M059J (cell line): ENCODE data around the gene MFSD2A. TPM values are rescaled to one million over a fixed set of nuclear protein-coding genes. Genes with fewer than 3 reads are reported as not detected.
A peak's percentile ranks its signal among the peaks of the same experiment; 100 is the strongest.
"Not testable (repeated sequence)": the region's sequence is repeated elsewhere in the genome, so short reads cannot be mapped to it uniquely, and the experiment has no call there.

Experiments used
- DNase-seq: peaks from one replicate; pipeline ENCODE4 v3.0.0-alpha.2; 2012; ENCODE audit warnings: low read depth
- total RNA-seq: library from RNA; depleted of rRNA; stranded (reverse); fragments of >200 nt; shearing (Covaris generic); gene quantifications from 2 replicates; pipeline ENCODE4 v1.2.3, GENCODE V29; 2014; rRNA removed

MFSD2A gene
- total RNA-seq: 1.2 and 2.3 TPM in 2 replicates

DNA sequence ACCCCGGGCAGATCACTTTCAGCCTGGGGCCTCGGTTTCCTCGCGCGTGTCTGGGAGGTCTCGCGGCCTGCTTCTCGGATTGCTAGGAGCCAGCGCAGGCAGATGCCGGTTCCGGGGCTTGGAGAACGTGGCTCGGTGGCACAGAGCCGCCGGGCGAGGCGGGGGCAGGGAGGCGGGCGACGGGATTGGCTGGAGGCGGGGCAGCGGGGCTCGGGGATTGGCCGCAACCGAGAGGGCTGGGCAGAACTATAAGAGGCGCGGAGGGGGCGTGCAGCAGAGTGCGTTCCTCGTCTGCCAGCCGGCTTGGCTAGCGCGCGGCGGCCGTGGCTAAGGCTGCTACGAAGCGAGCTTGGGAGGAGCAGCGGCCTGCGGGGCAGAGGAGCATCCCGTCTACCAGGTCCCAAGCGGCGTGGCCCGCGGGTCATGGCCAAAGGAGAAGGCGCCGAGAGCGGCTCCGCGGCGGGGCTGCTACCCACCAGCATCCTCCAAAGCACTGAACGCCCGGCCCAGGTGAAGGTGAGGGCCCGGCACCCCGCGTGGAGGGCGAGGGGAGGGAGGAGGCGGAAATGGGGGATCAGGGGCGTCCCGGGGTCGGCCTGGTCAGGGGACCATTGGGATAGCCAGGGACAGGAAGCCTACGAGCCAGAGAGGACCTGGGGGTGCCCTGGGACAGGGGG, at the start of gene MFSD2A:
TSS of gene MFSD2A (plus strand) at position 276 of the 677 bp plus-strand sequence. CDS start at position 424, 148 bp downstream.
- DNase-seq: peak; percentile 81

- no peak for DNase-seq
These were observed 49.8 kb upstream of the MFSD2A start for GRCh38 chr1:39905172-39905571.

GRCh38 chr1:39907528-39908453, 47.2 kb upstream of the MFSD2A start:
- no peak for DNase-seq

DNA sequence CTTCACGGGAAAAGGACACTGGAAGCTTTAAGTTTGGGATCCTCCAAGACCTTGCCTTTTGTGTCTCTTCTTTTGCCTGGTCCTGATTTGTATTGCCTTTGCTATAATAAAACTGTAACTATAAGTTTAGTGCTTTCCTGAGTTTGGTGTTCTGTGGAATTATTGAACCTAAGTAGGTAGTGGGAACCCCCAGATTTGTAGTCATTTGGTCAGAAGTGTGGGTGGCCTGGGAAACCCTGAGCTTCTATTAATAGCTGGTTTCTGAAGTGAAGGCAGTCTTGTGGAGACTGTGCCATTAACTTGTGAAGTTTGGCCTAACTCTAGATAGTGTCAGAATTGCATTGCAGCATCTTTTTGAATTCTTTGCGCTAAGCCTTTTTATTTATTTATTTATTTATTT, 46.4 kb upstream of the MFSD2A start:
- no peak for DNase-seq

DNA sequence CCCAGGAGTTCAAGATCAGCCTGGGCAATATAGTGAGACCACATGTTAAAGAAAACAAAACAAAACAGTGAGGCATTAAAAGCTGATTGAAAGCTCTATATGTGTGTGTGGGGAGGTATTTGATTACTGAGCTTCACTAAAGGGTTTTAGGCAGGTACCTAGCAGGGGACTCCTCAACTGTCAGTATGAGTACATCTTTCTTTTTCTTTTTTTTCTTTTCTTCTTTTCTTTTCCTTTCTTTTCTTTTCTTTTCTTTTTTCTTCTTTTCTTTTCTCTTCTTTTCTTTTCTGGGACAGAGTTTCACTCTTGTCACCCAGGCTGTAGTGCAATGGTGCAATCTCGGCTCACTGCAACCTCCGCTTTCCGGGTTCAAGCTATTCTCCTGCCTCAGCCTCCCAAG, 44.7 kb upstream of the MFSD2A start:
- DNase-seq: no peak

DNA sequence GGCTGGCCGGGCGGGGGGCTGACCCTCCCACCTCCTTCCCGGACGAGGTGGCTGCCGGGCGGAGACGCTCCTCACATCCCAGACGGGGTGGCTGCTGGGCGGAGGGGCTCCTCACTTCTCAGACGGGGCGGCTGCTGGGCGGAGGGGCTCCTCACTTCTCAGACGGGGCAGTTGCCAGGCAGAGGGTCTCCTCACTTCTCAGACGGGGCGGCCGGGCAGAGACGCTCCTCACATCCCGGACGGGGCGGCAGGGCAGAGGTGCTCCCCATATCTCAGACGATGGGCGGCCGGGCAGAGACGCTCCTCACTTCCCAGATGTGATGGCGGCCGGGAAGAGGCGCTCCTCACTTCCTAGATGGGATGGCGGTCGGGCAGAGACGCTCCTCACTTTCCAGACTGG, 41.8 kb upstream of the MFSD2A start:
- not testable (repeated sequence) for DNase-seq

DNA sequence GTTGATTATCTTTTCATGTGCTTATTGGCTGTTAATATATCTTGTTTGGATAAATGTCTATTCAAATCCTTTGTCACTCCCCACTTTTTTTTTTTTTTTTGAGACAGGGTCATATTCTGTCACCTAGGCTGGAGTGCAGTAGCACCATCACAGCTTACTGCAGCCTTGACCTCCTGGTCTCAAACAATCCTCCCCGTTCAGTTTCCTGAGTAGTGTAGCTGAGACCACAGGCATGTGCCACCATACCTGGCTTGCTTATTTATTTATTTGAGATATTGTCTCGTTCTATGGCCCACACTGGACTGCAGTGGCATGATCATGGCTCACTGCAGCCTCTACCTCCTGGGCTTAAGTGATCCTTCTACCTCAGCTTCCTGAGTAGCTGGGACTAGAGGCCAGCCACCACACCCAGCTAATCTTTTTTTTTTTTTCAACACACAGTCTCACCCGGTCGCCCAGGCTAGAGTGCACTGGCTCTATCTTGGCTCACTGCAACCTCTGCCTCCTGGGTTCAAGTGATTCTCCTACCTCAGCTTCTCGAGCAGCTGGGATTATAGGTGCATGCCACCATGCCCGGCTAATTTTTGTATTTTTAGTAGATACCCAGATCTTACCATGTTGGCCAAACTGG, 39.3 kb upstream of the MFSD2A start:
- peak; percentile 39 for DNase-seq

- peak; percentile 25 for DNase-seq
These were observed 37.1 kb upstream of the MFSD2A start for GRCh38 chr1:39917825-39918224.

- DNase-seq: peak; percentile 77
These were observed 35.4 kb upstream of the MFSD2A start for GRCh38 chr1:39919545-39919944.

GRCh38 chr1:39922251-39922688, 32.7 kb upstream of the MFSD2A start:
- DNase-seq: no peak

- peak; percentile 36 for DNase-seq
These were observed 29.1 kb upstream of the MFSD2A start for GRCh38 chr1:39925721-39926342.

DNA sequence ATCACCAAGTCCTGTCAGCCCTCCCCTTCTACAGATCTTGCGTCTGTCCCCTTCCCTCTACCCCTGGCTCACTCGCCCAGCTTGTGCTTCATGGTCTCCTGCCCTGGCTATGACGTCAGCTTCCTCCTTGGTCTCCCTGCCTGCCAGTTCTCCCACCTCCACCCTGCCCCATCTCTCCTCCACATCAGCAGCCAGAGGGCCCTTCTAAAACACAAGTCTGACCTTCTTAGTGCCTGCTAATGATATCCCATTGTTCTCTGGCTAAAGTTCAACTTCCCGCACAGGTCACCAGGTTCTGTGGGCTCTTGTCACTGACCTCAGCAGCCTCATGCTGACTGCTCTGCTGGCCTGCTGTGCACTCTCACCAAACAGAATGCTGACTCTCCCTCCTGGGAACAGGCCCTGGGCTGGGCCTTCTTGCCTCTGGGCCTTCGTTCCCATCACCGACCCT, 28.6 kb upstream of the MFSD2A start:
- DNase-seq: peak; percentile 12

GRCh38 chr1:39926820-39927219, 28.1 kb upstream of the MFSD2A start:
- DNase-seq: no peak

- no peak for DNase-seq
These were observed 27.4 kb upstream of the MFSD2A start for GRCh38 chr1:39927538-39927937.

DNA sequence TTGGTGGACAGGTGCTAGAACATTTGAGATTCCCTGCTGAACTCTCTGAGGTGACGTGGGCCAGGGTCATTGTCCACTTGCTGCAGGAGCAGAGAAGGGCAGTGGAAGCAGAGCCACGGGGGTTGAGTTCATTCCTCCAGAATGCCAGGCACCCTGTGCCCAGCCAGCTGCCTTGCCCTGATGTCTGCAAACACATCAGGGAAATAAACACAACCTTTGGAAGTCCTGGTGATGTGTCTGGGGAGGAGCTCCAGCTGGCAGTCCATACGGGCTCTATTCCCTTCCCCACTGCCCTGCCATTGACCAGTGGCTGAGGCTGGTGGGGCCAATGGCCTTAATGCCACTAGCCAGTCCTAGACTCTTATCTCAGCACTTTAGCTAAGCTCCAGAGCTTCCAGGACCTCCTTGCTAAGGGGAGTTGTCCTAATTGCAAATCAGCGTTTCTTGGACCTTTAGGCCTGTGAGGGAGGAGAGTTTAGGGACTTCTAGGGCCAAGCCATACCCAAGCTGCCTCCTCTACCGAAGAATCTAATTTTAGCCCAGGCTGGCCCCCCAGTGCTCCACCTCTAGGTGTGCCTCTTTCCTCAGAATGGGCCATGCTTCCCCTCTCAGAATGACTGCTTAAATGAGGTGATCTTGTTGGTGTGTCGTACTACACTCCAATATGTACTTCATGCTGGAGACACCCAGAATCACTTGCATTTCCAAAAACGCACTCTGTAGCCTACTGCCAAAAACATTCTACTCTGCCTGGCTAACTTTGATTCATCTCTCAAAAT, 25.9 kb upstream of the MFSD2A start:
- no peak for DNase-seq

DNA sequence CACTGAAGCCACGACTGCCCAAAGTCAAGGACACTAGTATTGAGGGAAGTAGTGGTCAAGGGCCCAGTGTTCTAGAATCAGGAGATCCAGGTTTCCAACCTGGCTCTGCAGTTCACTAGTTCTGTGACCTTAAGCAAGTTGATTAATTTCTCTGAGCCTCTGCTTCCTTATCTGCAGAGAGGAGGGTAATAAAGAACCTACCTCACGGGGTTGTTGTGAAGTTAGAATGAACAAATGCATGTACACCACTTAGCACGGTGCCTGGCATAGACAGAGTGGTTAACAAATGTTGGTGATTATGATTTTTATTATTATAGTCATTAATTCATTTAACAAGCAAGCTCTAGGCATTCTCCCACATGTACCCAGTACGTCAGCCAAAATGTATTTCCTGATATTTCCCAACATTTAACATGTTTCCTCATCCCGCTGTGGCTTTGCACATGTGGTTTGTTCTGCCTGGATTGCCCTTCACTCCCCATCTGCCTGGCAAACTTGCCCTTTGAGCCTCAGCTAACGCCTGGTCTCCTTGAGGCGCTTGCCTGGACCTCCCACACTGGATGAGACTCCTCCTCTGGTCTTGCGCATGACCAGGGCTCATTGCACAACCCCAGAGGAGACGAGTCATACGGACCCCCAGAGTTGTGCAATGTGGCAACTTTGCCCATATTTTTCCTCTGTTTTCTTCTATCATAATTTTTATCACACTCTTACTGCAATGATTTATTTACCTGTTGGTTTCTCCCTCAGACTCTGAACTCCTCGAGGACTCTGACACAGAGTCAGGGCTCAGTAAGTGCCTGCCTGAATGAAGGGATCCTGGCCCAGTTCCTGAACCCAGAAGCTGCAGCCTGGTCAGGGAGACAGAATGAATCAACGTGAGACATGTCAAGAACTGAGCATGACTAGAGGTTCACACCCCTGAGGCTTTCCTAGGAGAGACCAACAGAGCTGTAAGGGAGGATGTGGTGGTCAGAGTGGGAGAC, 20.7 kb upstream of the MFSD2A start:
- peak; percentile 75 for DNase-seq

GRCh38 chr1:39936724-39937491, 18.0 kb upstream of the MFSD2A start:
- no peak for DNase-seq

- DNase-seq: no peak
These were observed 16.1 kb upstream of the MFSD2A start for GRCh38 chr1:39938856-39939255.

DNA sequence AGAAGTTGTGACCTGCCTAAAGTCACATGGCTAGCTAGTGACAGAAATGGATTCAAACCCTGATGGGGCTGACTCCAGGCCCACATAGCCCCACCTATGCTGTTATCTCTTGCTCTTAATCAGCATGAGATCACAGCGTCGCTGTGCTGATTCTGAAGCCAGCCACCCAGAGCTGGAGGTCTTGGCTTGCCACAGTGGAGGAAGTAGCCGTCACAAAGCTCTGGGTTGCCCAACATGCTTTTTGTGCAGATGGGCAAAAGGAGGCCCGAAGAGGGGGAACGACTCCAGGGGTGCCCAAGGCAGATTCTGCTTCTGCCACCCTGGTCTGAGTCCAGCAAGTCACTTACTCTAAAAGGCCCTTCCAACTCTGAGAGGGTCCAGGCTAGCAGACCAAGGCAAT, 14.7 kb upstream of the MFSD2A start:
- DNase-seq: no peak
